GM21526 (cell line): ENCODE data around the gene SORCS1.
"Not testable (repeated sequence)": the region's sequence is repeated elsewhere in the genome, so short reads cannot be mapped to it uniquely, and the experiment has no call there.

Experiments used
- ATAC-seq: cut with Tn5 transposase; IDR thresholded peaks from one replicate; pipeline ENCODE4 v1.9.1; 2021; ENCODE audit warnings: moderate library complexity; ENCODE audit not compliant: unreplicated experiment, low FRiP score

Gene SORCS1

DNA sequence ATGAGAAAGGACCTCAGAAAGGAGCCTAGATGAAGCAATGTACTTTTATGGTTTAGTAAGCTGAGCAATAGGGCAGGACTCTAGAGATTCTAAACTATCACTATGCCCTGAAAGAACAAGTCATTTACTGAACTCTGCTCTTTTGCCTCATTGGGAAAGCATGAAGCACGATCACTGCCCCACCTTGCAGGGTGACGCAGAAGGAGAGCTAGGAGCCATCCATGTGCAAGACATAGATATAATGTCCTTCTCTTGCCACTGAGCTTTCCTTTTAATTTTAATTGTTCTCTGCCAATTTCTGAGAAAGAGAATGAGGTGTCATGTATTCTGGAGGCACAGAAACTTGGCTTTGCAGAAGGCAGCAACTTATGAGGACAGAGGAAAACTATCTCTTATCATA lies 108.3 kb downstream of the SORCS1 start:
- ATAC-seq: no peak

DNA sequence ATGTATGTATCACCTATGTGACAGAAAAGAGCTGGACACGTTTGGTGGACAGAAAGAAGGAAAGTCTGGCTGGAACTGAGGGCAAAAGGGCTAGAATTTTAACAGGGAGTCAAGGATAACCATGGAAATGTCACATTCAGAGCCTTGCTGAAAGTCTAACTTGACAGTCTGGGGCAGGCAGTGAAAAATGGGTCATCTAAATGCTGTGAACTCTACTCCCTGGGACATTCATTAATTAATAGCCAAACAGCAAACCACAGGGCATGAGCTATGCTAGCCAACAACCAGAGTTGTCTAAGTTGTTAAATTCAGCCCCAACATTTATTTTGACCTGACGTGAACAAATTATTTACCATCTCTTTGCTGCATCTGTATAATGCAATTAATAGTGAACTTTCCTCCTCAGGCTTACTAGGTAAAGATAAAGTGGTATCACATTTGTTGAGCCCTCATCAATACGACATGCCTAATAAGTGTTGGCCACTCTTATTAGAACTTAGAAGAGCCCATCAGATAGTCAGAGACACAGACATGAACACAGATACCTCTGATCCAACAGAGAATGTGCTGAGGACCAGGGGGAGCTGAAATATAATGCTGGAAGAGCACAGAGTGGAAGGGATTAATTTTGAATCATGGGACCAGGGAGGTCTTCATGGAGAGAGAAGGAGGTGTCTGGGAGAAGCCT lies 109.9 kb downstream of the SORCS1 start:
- ATAC-seq: no peak

DNA sequence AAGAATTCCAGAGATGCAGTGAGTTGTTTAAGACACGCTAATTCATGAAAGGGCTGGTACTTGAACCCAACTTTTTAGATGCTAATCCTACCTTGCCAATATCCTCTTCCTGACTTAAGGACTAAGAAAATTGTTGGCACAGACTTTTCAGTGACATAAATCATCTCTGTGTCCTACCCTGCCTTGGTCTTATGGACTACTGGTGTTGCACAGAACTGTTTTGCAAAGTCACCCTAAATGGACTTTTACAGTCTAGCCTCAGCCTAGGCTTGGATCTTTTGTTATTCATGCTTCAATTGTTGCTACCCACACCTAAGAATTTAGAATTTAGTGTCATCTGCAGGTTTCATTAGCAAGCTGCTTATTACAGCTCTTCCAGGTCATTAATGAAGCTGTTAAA lies 112.7 kb downstream of the SORCS1 start:
- no peak for ATAC-seq

DNA sequence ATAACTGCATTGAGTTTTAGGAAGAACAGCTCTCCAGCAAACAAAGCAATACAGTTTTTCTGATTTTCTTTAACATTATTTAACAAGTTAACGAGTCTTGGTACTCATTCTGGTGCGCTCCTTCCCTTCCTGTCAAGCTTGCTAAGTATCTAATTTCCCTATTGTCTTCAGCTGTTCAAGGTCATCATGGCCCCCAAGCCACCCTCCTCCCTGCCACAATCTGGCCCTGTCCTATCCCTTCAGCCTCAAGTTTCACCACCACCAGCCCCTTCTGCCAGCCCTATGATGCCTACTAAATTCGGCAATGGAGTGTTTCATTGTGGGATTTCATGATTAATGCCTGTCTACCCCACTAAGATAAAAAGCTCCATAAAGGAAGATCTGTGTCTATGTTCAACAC lies 121.0 kb downstream of the SORCS1 start:
- no peak for ATAC-seq

DNA sequence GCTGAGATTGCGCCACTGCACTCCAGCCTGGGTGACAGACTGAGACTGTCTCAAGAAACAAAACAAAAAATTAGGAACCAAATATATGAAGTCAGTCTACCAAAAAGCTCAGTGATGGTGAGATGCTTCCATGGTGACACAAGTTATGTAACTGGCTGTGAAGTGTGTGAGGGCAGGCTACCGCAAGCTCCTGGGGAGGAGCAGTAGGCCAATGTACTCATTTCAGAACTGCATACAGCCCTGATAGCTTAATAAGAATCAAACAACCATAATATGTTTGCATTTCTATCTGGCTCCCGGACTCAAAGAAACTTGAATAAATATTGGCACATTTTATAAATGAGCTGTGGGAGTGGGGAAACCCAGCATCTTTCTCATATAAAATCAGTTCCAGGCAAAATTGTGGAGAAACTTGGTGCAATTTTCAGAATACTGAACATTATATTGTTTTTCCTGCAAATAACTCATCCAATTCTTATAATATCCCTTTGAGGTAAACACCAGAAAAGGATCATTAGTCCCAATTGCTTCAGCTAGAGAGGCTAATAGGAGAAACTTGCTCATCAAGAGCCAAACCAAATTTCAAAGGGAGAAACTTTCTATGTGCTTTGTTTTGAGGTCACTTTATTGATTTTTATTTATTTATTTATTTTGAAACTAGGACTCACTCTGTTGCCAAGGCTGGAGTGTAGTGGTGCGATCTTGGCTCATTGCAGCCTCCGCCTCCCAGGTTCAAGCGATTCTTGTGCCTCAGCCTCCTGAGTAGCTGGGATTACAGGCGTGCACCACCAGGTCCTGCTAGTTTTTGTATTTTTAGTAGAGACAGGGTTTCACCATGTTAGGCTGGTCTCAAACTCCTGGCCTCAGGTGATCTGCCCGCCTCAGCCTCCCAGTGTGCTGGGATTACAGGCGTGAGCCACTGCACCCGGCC lies 127.0 kb downstream of the SORCS1 start:
- no peak for ATAC-seq

GRCh38 chr10:107033799-107034422 lies 130.6 kb downstream of the SORCS1 start:
- ATAC-seq: no peak

DNA sequence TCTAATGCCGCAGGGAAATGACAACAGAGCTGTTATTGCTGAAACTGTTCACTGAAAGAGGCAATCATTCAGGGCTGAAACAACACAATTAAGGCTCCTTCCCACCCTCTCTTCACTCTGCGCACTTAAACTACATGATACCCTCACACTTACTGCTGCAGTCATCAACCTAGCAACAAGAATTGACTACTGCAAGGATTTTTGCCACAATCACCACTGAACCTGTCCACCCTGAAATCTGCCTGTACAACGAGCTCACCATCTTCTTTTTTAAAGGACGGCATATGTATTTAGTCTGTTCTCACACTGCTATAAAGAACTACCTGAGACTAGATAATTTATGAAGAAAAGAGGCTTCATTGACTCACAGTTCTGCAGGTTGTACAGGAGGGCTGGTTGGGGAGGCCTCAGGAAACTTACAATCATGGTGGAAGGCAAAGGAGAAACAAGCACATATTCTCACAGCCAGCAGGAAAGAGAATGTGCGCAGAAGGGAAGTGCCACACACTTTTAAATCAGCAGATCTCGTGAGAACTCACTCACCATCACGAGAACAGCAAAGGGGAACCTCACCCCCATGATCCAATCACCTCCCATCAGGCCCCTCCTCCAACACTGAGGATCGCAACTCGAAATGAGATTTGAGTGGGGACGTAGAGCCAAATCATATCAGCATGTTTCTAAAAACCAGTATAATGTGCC lies 131.7 kb downstream of the SORCS1 start:
- ATAC-seq: no peak

GRCh38 chr10:107031931-107032699 lies 132.4 kb downstream of the SORCS1 start:
- ATAC-seq: no peak

DNA sequence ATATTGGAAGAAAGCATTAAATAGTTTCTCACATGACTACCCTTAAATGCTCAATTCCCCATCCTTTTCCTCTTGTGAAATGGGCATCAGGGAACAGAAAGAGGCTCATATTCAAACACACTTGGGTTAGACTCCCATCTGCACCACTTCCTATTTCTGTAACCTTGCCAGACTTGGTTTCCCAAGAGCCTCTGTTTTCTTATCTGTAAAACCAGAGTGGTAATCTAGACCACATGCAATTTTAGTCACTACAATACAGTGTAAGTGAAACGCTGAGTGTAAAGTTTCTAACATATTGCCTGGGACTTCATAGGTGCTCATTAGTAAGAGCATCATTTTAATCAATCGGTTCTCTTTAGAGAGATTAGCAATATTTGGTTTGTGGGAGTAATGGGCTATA lies 136.3 kb downstream of the SORCS1 start:
- ATAC-seq: no peak

DNA sequence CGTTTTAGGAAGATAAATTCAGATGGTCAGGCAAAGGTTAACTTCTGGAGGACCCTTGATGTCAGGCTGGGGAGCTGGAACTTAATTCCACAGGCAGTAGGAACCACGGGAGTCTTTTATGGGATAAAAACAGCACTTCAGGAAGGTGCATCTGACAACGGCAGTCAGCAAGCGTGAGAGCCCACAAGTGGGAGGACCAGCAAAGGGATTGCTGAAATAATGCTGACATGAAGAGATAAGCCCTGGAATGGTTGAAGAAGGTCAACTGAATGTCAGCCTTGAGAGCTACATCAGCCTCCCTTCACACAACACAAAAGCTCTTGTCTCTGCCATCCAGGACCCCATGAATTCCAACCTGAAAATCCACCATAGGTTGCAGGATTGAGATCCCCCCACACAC lies 138.8 kb downstream of the SORCS1 start:
- no peak for ATAC-seq

DNA sequence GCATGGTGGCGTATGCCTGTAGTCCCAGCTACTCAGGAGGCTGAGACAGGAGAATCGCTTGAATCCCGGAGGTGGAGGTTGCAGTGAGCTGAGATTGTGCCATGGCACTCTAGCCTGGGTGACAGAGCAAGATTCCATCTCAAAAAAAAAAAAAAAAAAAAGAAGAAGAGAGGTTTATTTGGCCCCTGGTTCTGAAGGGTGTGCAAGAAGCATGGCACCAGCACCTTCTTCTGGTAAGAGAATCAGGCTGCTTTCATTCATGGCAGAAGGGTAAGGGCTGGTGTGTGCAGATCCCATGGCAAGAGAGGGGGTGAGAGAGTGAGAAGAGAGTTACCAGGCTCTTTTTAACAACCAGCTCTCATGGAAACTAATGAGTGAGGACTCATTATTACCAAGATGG lies 140.5 kb downstream of the SORCS1 start:
- ATAC-seq: not testable (repeated sequence)

- no peak for ATAC-seq
These were observed 141.7 kb downstream of the SORCS1 start for GRCh38 chr10:107022600-107023354.

DNA sequence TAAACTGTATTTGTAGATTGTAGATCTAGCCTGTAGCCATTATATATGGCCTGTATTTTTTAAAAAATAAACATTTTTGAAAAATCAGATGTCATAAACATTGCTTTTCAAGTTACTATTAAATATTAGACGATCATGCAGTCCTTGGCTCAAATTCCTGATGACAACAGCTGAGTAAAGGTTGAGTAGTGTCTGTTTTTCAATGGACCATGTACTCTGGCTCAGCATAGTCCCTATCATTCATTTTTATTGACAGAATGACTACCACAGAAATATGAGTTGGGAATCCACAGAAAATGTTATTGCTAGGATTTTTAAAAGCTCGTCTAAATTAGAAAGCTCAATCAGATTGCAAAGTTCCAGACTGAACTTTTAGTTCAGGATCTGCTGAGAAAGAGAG lies 145.4 kb downstream of the SORCS1 start:
- ATAC-seq: no peak

DNA sequence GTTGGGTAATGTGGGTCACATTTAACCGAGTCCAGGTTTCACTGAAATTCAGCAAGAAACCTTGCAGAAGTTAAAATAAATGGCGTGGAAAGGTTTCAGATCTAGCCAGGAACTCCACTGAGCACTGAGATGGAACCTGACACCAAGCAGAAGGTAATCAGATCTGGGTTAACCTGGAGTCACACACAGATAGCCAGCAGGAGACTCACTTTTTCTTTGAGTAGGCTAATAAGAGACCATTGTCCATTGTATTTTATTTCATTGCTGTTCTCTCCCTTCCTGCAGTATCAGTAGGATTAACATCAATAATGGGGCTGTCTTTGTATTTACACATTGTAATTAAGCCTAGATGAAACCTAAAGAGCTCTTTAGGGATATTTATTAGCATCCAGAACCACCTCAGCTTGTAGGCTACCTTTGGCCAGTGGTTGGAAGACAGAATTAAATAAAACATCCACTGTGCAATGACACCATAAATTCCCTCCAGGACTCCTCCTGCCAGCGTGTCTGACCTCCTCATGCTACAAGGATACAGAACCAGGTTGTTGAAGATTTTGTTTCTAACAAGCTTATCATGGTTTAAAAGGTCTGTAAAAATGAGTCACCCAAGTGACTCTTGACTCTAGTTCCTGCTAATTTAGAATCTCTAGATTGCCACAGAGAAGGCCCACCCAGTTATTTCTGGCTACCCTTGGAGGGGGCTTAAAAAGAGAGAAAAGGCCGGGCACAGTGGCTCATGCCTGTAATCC lies 151.1 kb downstream of the SORCS1 start:
- ATAC-seq: no peak

DNA sequence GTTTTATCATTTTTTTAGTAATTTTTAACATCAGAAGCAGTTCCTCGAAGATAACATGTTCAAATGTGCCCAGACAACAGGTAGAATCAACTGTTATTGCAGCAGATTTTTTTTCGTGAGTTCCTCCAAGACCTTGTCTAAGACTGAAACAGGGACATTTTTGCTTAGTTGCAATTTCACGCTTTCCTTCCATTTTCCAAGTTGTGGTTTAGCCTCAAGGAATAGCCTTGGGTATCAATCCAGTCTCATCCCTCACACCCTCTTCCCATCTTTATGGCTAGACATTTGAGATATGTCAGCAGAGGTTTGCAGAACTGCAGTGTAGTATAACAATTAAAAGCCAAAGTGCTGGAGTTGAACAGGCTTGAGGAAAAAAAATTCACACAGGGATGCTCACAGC lies 152.5 kb downstream of the SORCS1 start:
- no peak for ATAC-seq

DNA sequence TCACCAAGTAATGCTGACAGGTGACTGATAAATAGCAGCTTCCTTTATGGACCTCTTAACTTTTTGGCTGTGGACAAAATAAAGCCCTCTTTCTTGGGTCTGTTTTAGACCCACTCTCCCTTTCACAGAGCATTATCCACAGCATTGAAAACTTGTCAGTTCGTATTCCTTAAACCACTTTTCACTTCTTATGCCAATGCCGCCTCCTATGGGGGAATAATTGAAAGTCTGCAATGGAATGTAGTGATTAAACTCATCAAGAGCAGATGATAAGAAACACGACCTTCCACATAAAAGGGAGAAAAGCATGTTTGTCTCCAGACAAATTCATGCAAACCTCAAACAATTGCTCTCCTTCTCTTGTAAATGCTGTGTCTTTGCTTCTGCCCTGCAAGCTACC lies 153.4 kb downstream of the SORCS1 start:
- ATAC-seq: no peak

DNA sequence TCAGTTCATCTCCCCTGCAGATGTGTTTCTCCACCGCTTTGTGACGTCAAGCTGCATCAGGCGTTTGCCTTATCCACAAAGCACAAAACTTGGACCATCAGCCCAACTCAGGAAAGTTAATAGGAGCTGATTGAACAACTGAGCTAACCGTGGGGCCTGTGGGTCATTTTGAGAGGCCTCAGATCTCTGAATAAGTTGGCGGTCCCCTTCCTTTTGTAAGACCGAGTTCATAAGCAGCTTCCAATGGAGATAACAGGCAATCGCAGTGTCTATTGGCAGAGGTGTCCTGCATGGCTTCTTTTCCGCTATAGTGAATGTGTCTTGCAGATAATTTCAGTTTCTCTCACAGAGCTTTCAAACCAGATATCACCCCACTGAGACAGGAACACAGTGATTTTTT lies 154.0 kb downstream of the SORCS1 start:
- ATAC-seq: no peak

DNA sequence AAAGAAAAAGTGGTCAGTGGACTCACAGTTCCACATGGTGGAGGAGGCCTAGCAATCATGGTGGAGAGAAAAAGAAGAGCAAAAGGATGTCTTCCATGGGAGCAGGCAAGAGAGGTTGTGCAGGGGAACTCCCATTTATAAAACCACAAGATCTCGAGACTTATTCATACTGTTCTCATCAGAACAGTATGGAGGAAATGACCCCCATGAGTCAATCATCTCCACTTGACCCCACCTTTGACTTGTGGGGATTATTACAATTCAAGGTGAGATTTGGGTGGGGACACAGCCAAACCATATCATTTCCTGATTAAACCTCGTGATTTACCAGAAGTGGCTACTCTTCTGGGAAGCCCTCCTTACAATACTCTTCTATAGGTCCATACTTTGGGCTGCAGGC lies 160.1 kb downstream of the SORCS1 start:
- ATAC-seq: no peak

DNA sequence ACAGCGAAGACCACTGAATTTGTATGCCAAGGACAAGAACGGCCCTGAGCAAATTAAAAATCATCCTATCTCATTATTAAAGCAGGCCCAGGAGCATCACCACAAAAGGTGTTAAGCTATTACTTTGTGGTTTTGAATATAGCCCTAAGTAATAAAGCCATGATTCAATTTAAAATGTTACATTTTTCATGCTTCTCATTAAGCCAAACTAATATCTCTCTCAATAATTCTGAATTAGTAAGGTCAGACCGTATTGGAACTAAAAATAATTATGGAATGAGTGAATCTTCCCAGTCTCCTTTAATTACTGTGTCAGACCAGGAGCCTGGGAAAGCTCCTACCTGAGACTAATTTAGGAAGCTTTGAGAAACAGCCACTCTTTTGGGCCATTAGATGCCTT lies 162.4 kb downstream of the SORCS1 start:
- no peak for ATAC-seq
